ENCODE measurements around the gene HAUS5.

Gene HAUS5

GRCh38 chr19:35607661-35608060, 4.9 kb upstream of the HAUS5 start:
- TF ChIP-seq CTCF (conservative IDR thresholded peaks at IDR 0.05; ENCODE audit: low read depth, low read length), result no peak
- H3K4me3 ChIP-seq (ENCODE audit: low read depth, low read length), result no peak overlapping the region
- DNase-seq (ENCODE audit: low read depth), result no peak

GRCh38 chr19:35608251-35608650, 4.3 kb upstream of the HAUS5 start:
- H3K4me3 ChIP-seq (ENCODE audit: low read depth, low read length), result no peak overlapping the region
- TF ChIP-seq CTCF (conservative IDR thresholded peaks at IDR 0.05; ENCODE audit: low read depth, low read length), result no peak
- DNase-seq (ENCODE audit: low read depth), result peak; percentile 23

- H3K4me3 ChIP-seq (ENCODE audit: low read depth, low read length), result no peak overlapping the region
- no peak for TF ChIP-seq CTCF (conservative IDR thresholded peaks at IDR 0.05; ENCODE audit: low read depth, low read length)
- no peak for DNase-seq (ENCODE audit: low read depth)
Observed at GRCh38 chr19:35609851-35610353, 2.6 kb upstream of the HAUS5 start.

- TF ChIP-seq CTCF (conservative IDR thresholded peaks at IDR 0.05; ENCODE audit: low read depth, low read length), result no peak
- H3K4me3 ChIP-seq (ENCODE audit: low read depth, low read length), result peak overlapping the region; percentile 86
- no peak for DNase-seq (ENCODE audit: low read depth)
Observed at GRCh38 chr19:35612224-35612558, 344 bp upstream of the HAUS5 start.

- TF ChIP-seq CTCF (conservative IDR thresholded peaks at IDR 0.05; ENCODE audit: low read depth, low read length), result no peak
- no peak overlapping the region for H3K4me3 ChIP-seq (ENCODE audit: low read depth, low read length)
- DNase-seq (ENCODE audit: low read depth), result no peak
Observed at GRCh38 chr19:35613574-35613973, 1.0 kb downstream of the HAUS5 start.

- no peak for TF ChIP-seq CTCF (conservative IDR thresholded peaks at IDR 0.05; ENCODE audit: low read depth, low read length)
- DNase-seq (ENCODE audit: low read depth), result no peak
- no peak overlapping the region for H3K4me3 ChIP-seq (ENCODE audit: low read depth, low read length)
Observed at GRCh38 chr19:35615036-35615435, 2.5 kb downstream of the HAUS5 start.

GRCh38 chr19:35618857-35619256, 6.3 kb downstream of the HAUS5 start:
- H3K4me3 ChIP-seq (ENCODE audit: low read depth, low read length), result no peak overlapping the region
- no peak for DNase-seq (ENCODE audit: low read depth)
- TF ChIP-seq CTCF (conservative IDR thresholded peaks at IDR 0.05; ENCODE audit: low read depth, low read length), result peak; percentile 16

All from choroid plexus epithelial cell (primary cell).